ENCODE results near the gene FANCL.
"Not testable (repeated sequence)": the region's sequence is repeated elsewhere in the genome, so short reads cannot be mapped to it uniquely, and the experiment has no call there.

DNA sequence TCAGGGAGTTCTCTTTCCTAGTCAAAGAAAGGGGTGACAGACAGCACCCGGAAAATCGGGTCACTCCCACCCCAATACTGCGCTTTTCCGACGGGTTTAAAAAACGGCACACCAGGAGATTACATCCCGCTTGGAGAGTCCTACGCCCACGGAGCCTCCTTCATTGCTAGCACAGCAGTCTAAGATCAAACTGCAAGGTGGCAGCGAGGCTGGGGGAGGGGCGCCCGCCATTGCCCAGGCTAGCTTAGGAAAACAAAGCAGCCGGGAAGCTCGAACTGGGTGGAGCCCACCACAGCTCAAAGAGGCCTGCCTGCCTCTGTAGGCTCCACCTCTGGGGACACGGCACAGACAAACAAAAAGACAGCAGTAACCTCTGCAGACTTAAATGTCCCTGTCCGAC, 69.3 kb downstream of the FANCL start:
- TF ChIP-seq CTCF (IDR thresholded peaks at IDR 0.05; ENCODE audit: insufficient read depth, low read length); POLR2AphosphoS5 (IDR thresholded peaks at IDR 0.05; ENCODE audit: low read depth); SPI1 (IDR thresholded peaks at IDR 0.05; ENCODE audit: borderline replicate concordance, low read depth); GABPA (IDR thresholded peaks at IDR 0.05; ENCODE audit: low read depth): not testable (repeated sequence)
- TF ChIP-seq, protein P1, sequence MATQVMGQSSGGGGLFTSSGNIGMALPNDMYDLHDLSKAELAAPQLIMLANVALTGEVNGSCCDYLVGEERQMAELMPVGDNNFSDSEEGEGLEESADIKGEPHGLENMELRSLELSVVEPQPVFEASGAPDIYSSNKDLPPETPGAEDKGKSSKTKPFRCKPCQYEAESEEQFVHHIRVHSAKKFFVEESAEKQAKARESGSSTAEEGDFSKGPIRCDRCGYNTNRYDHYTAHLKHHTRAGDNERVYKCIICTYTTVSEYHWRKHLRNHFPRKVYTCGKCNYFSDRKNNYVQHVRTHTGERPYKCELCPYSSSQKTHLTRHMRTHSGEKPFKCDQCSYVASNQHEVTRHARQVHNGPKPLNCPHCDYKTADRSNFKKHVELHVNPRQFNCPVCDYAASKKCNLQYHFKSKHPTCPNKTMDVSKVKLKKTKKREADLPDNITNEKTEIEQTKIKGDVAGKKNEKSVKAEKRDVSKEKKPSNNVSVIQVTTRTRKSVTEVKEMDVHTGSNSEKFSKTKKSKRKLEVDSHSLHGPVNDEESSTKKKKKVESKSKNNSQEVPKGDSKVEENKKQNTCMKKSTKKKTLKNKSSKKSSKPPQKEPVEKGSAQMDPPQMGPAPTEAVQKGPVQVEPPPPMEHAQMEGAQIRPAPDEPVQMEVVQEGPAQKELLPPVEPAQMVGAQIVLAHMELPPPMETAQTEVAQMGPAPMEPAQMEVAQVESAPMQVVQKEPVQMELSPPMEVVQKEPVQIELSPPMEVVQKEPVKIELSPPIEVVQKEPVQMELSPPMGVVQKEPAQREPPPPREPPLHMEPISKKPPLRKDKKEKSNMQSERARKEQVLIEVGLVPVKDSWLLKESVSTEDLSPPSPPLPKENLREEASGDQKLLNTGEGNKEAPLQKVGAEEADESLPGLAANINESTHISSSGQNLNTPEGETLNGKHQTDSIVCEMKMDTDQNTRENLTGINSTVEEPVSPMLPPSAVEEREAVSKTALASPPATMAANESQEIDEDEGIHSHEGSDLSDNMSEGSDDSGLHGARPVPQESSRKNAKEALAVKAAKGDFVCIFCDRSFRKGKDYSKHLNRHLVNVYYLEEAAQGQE (IDR thresholded peaks at IDR 0.05; ENCODE audit: insufficient replicate concordance, low read depth), result not testable (repeated sequence)

Measured in HL-60 (cell line).